T1000 (cell line): ENCODE data around the gene COL4A1.
"Not testable (repeated sequence)": the region's sequence is repeated elsewhere in the genome, so short reads cannot be mapped to it uniquely, and the experiment has no call there.

Experiments
- DNase-seq: peaks from one replicate; lab custom pipeline; 2025; ENCODE audit warnings: mixed read lengths; lab: John Stamatoyannopoulos, UW

COL4A1 gene

GRCh38 chr13:110324026-110324749 is 17.2 kb upstream of the COL4A1 start:
- no peak for DNase-seq

GRCh38 chr13:110323172-110323891 is 16.4 kb upstream of the COL4A1 start:
- peak; percentile 72 for DNase-seq

GRCh38 chr13:110322828-110323171 is 15.8 kb upstream of the COL4A1 start:
- DNase-seq = no peak

GRCh38 chr13:110322126-110322827 is 15.3 kb upstream of the COL4A1 start:
- DNase-seq = no peak

GRCh38 chr13:110321573-110321972 is 14.6 kb upstream of the COL4A1 start:
- not testable (repeated sequence) for DNase-seq

- no peak for DNase-seq
Measured at GRCh38 chr13:110320645-110321044, 13.7 kb upstream of the COL4A1 start.

- DNase-seq = peak; percentile 68
Measured at GRCh38 chr13:110319774-110320509, 13.0 kb upstream of the COL4A1 start.

GRCh38 chr13:110319397-110319773 is 12.4 kb upstream of the COL4A1 start:
- no peak for DNase-seq

- no peak for DNase-seq
Measured at GRCh38 chr13:110318920-110319319, 12.0 kb upstream of the COL4A1 start.

GRCh38 chr13:110317496-110318195 is 10.7 kb upstream of the COL4A1 start:
- no peak for DNase-seq

GRCh38 chr13:110317093-110317492 is 10.1 kb upstream of the COL4A1 start:
- DNase-seq = no peak

GRCh38 chr13:110316196-110316595 is 9.2 kb upstream of the COL4A1 start:
- DNase-seq = no peak

- no peak for DNase-seq
Measured at GRCh38 chr13:110314516-110315245, 7.7 kb upstream of the COL4A1 start.

- not testable (repeated sequence) for DNase-seq
Measured at GRCh38 chr13:110313733-110314132, 6.8 kb upstream of the COL4A1 start.

GRCh38 chr13:110313261-110313660 is 6.3 kb upstream of the COL4A1 start:
- not testable (repeated sequence) for DNase-seq

- DNase-seq = peak; percentile 32
Measured at GRCh38 chr13:110312339-110313031, 5.5 kb upstream of the COL4A1 start.

- DNase-seq = no peak
Measured at GRCh38 chr13:110311443-110312338, 4.7 kb upstream of the COL4A1 start.

- DNase-seq = no peak
Measured at GRCh38 chr13:110310541-110311442, 3.8 kb upstream of the COL4A1 start.
